Measurements from ENCODE around the gene ZBTB46.
A peak's percentile ranks its signal among the peaks of the same experiment; 100 is the strongest.

ZBTB46 gene

DNA sequence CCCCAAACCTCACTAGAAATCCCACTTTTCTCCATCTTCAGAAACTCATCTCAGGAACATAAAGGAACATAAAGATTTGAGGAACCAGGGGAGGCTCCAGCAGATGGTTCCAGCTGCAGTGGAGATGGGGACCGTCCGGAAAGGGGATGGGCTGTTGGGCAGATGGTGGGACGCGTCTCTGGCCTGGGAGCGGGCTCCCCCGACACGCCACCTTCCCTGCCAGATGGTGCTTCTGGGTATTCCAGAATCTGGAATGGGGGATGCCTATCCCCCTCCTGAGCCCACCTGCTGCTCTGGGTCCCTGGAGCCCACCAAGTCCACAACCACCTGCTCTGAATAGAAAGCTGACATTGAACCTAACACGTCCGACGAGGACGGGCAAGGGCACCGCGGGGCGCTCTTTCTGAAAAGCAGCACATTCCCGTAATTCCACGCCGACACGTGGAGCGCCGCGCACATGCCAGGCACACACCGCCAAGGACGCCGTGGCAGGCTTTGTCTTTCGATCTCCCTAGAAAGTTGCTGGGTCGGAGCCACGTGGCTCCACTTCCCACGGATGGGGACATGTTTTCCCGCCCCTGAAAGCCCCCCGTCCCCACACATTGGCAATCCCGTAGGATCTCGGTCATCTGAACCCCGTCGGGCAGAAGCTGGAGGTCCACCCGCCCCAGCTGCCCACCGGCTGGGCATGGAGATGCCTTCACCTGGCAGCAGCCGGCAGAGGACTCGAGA is 64.2 kb downstream of the ZBTB46 start:
- no peak for DNase-seq (ENCODE audit: low read depth)

DNA sequence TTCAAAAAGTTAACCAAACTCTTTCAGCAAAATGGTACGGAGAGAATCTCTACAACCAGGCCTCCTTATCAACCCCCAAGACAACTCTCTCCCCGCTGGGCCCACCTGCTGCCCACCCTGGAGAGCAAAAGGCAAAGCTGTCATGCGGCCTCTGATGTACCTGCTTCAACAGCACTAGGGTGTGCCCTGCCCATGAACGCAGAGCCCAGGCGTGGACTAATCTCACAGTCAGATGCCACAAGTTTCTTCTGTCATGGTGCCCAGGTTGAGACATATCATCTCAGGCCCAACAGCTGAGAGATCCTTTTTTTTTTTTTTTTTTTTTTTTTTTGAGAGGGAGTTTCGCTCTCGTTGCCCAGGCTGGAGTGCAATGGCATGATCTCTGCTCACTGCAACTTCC is 65.2 kb downstream of the ZBTB46 start:
- DNase-seq (ENCODE audit: low read depth) = no peak

DNA sequence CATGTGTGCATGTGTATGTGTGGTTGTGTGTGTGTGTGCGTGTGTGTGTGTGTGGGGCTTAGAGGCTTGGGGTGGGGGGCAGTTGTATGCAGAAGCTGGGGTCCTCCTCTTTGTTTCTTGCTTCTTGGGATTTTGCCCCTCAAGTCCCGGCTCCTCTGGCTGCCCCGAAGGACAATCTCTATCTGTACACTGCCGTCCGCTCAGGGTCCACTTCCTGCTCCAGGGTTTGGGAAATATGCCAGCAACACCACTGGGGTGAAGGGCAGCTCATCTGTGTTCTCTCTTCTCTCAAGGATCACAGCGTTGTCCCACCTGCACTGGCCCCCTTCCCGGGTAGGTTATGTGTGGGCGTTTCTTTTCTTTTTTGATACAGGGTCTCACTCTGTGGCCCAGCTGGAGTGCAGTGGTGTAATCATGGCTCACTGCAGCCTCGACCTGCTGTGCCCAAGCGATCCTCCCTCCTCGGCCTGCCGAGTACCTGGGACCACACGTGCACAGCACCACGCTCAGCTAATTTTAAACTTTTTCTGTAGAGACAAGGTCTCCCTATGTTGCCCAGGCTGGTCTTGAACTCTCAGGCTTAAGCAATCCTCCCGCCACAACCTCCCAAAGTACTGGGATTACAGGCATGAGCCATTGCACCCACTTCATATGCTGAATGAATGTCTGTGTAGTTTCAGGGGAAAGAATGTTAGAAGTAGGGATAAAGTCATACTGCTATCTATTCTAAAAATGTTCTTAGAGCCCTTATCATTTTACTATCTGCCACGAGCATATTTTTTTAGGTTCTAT is 65.8 kb downstream of the ZBTB46 start:
- DNase-seq (ENCODE audit: low read depth) = no peak

DNA sequence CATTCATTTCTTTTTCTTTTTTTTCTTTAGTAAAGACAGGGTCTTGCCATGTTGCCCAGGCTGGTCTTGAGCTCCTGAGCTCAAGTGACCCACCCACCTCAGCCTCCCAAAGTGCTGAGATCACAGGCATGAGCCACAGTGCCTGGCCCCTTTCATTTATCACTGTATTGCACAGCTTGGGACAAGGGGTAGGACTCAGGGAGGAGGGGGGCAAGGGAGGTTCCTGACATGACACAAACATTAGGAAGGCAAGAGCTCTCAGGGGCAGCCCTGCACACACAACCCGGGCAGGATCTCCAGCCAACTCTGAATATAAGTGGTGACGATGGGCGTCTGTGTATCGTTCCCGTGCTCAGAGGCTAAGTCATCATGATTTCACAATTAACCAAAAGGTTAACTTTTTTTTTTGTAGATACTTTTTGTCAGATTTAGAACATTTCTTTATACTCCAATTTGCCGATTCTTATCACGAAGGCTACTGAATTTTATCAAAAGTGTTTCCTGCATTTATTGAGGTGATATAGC is 71.6 kb downstream of the ZBTB46 start:
- no peak for DNase-seq (ENCODE audit: low read depth)

DNA sequence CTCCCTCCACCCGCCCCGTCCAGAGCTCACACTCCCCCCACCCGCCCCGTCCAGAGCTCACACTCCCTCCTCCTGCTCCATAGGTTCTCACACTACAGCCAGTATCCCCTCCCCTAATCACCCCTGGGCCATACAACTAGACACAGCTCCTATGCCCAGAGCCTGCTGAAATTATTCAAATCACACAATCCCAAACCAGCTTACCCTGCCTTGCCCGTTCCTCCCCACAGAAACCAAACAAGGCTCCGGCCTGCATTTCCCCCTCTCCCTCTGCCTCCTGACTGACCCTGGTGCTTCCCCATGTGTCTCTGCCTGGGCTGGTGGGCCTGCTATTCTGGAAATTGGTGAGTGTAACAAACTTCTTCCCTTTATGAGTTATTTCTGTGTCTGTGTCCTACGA is 72.9 kb downstream of the ZBTB46 start:
- no peak for DNase-seq (ENCODE audit: low read depth)

DNA sequence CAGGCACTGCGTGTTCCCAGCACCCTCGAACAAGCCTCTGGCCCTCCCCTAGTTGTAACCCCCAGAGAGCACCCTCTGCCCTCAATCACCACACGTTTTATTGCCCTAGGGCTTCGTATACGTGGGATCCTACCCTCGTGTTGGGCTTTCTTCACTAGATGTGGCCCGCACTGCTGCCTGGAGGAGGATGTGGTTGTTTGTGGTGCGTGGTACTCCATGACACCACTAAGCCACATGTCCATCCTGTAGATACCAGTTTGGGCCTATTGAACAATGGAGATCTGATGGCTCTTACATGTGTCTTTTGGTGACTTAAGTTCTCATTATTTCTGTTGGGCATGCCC is 74.4 kb downstream of the ZBTB46 start:
- DNase-seq (ENCODE audit: low read depth) = no peak

DNA sequence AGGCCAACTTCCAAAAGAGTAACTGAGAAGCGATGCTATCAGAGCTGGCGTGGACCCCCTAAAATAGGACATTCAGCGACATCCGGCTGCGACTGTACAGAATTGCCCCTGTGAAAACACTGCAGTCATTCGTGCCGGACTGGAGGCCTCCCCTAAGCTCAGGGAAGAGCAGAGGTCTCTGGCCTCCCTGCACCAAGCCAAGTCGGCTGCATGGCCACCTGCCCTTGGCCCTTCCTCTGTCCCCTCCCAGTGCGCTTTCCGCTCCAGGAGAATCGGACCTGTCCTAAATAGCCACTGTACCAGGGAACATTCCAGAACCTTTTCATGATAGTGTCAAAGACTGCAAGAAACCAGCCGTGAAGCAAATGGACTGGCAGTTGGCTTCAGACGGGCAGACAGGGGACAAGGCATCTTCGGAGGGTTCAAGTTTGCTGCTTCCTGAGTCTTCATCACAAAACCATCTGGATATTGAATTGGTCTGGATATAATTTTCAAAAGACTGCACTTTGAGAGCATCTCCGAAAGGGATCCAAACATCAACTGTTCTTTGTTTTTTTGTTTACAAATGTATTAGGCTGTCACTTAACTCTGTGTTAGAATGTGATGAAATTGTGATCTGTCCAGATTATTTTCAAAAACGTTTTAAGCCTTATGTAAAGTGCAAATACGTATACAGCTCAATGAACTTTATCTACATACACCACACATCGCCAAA is 75.0 kb downstream of the ZBTB46 start:
- DNase-seq (ENCODE audit: low read depth) = no peak

DNA sequence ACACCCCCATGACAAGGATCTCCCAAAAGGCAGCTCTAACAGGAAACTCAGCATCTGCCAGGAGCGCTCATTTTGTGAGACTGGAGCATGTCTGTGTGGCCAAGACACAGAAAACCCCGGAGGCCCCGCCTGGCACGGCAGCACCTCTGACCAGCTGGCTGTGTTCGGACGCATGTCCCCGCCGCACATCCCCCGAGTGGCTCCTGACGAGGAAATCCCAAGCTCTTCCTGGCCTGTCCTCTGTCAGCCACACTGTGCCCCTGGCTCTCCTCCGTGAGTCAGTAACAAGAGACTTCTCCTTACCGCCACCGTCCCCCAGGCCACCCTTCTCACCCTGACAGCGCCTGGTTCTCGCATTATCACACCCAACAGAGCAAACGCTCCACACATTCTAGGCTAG is 77.1 kb downstream of the ZBTB46 start:
- no peak for DNase-seq (ENCODE audit: low read depth)

DNA sequence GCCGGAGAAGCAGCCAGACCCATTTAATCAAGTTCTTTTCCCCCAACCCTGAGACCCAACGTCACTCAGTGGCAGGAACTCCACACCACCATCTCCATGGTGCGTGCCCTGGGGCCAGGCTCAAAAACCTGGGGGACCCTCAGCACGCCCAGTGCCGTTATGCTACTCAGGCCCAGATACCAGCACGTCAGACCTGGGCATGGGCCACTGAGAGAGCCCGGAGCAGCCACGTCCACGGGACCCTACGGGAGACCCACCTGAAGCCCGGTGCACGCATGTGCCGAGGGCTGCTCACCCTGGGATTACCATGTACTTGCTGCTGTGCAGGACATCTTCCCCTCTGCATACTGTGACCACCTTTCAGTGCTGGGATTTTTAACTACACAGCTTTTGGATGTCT is 77.7 kb downstream of the ZBTB46 start:
- DNase-seq (ENCODE audit: low read depth) = no peak

DNA sequence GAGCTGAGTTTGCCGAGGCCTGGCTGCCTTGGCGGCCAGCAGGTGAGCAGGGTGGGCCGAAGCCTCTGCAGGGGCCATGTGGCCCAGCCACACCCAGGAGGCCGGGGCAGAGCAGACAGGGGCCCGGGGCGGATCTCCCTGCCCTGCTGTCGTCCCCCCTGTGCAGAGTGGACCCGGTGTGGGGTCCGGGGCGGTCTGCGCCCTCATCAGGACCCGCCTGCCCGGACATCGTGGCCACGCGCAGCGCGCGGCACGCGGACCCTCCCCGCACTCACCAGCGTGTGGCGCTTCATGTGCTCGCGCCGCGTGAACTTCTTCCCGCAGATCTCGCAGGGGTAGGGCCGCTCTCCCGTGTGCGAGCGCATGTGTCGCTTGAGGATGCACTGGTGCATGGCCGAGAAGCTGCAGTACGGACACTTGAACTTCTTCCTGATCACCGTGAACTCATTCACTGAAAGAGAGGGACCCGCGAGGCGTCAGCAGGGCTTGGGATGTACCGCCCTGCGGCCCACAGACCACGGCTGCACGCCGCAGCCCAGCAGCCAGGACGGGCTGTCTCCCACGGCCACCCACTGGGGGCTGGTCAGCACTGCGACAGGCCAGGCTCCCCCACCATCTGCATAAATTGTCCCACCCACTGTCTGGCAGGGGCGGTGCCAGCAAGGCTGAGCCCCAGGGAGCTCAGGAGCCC is 78.5 kb downstream of the ZBTB46 start:
- DNase-seq (ENCODE audit: low read depth) = no peak

DNA sequence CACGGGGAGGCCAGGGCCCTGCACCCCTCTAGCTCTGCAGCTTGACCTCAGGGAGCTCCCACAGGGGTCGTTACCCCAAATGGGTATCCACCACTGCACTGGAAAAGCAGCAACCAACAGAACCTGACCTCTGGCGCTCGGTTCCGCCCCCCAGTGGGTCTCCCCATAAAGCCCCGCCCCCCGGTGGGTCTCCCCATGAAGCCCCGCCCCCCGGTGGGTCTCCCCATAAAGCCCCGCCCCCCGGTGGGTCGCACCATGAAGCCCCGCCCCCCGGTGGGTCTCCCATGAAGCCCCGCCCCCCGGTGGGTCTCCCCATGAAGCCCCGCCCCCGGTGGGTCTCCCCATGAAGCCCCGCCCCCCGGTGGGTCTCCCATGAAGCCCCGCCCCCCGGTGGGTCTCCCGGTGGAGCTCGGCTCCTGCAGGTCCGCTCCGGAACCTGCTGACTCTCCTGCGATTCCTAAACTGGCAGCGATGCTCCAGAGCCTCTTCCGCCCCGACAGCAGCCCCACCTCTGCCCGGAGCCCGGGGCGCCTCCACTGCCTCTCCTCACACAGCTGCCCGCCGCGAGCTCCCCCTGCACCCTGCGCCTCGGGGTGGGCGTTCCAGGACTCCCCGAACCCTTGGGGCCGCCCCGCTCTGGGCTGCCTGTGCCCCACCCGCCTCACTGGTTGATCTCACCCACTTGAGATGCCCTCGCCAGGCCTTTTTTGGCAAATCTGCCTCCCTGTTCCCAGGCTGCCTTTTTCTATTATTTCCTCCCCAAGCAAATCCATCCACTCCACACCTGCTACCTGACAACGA is 79.4 kb downstream of the ZBTB46 start:
- no peak for DNase-seq (ENCODE audit: low read depth)

DNA sequence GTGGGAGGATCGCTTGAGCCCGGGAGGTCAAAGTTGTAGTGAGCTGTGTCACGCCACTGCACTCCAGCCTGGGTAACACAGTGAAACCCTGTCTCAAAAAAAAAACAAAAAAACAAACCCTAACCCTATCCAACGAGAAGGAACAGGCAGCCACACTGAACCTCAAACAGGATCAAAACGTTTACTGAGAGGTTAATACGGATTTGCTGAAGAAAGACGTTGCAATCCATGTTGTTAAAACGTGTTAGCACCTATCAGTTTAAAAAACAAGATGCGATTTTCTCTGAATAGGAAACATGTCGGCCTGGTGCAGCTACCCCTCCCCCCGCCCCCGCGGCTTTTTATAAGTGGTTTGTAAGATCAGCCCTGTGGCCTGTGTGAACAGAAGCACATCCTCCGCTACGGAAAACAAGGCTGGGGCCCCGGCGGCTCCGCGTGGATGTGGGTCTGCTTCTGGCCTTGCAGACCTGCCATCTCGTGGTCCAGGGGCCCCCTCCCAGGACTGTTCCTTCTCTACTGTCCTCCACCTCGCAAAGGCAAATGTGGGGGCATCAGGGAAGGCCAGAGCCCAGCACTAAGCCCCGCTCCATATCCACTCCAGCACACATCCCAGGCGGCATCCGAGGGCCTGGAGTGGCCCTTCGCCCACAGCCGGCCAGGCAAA is 80.1 kb downstream of the ZBTB46 start:
- peak; percentile 29 for DNase-seq (ENCODE audit: low read depth)

DNA sequence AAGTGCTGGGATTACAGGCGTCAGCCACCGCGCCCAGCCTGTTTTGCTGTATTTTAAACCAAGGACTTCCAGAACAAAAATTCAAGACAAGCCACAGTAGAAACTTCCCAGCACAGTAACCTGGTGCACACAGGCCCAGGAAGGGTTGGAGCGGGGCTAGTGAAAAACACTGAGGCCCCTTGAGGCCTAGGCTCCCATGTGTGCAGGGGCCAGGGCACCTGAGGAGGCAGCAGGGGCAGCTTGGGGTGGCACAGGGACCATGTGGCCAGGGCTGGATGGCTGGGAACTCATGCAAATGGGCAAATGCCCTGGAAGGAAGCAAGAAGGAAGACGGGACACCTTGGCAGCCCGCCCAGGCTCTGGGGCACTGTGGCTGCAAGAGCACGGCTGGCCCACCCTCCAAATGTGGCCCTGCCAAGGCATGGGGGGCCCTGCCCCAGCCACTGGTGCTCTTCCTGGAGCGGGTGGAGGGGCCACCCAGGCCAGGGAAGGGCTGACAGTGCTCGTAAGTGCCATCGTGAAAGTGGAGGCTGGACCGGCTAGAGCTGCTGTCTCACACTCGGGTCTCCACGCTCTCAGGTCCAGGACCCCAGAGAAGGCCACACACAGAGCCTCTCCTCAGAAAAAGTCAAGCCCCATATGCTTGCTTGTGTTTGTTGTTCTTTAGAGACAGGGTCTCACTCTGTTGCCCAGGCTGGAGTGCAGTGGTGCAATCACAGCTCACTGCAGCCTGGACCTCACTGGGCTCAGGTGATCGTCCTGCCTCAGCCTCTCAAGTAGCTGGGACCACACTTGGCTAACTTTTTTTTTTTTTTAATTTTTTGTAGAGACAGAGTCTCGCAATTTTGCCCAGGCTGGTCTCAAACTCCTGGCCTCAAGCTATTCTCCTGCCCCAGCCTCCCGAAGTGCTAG is 81.2 kb downstream of the ZBTB46 start:
- no peak for DNase-seq (ENCODE audit: low read depth)

DNA sequence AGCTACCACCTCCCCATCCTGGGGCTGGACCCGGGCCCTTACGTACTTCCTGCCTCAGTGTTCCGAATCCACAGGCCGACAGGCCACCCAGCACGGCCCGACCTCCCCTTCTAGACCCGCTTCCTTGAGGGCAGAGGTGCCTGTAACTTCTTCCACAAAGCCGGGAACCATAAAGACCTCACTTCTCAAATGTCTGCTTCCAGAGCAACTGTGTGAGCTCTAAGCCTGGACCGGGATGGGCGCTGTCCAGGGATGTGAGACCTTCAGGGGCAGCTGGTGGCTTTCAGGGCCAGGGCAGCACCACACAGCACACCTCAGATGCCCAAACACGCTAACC is 82.2 kb downstream of the ZBTB46 start:
- no peak for DNase-seq (ENCODE audit: low read depth)

DNA sequence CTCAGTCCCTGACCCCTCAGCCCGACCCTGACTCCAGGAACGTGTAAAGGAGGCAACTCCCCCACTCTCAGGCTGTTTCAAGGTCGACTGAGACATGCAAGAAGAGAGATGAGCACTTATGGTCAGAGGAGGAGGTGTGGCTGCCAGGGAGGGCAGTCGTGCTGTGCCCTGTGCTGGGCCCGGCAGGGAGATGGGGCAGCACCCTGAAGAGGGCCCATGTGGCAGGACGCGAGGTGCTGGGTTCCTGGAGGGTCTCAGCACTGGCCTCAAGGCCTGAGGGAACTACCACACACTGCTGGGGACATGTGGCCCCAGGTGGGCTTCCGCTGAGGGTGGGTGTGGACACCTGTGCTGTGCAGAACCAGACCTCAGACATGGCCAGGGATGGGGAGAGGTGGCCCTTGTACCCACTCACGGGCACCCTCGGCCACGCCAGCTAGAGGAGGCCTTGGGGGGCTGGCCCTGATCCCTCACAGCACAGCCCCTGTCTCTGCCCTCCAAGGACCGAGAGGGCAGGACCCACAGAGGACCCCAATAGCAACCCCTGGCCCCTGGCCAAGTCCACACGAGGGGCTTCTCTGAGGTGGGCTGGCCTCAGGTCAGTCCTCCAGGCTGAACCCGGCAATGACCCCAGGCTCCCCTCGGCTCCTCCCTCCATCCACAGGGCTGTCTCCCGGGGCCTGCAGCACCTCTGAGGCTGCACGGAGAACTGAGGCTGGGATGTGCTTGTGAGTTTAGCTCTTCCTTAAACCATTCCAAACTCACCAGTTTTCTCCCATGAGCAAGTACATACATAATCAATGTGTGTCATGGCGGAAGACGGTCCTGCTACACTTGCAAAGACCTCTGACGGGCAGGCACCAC is 82.8 kb downstream of the ZBTB46 start:
- DNase-seq (ENCODE audit: low read depth) = no peak

DNA sequence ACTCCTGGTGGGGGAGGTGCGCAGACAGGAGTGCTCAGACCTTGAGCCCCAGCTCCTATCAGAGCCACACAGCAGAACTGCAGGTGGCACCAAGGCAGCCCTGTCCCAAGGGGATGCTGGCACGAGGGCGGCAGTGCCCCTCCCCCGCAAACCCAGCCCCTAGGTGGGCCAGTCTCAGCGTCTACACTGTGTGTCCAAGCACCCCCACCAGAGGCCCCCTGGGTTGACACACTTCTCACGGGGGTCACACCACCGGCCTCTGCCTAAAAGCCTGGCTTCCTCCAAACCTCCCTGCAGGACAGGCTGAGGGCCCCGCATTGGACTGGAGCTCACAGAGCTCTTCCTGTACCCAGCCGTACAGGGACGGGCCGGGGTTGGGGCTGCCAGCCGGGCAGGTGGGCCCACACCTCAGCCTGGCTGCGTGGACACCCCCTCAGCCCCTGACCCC is 83.4 kb downstream of the ZBTB46 start:
- DNase-seq (ENCODE audit: low read depth) = no peak

DNA sequence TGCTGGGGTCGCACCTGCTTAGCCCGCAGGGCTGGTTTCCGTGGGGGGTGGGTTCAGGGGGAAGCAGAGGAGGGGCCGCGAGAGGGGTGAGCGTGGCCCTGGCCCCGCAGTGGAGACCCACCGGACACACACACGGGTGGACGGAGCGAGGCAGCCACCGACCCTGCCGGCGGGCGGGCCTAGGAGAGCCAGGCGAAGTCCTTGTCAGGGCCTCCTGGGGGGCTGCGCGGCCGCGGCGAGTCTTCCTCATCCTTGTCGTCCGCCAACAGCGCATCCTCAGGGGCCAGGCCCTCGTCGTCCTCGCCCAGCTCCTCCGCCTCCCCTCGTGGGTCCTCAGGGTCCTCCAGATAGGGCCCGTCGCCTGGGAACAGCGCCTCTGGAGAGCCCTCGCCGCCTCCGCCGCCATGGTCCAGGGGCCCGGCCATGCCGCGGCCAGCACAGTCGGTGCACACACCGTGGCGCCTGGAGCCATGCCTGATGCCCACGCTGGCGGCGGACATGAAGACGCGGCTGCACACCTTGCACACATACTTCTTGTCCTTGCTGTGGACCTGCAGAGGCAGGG is 84.2 kb downstream of the ZBTB46 start:
- DNase-seq (ENCODE audit: low read depth) = no peak

DNA sequence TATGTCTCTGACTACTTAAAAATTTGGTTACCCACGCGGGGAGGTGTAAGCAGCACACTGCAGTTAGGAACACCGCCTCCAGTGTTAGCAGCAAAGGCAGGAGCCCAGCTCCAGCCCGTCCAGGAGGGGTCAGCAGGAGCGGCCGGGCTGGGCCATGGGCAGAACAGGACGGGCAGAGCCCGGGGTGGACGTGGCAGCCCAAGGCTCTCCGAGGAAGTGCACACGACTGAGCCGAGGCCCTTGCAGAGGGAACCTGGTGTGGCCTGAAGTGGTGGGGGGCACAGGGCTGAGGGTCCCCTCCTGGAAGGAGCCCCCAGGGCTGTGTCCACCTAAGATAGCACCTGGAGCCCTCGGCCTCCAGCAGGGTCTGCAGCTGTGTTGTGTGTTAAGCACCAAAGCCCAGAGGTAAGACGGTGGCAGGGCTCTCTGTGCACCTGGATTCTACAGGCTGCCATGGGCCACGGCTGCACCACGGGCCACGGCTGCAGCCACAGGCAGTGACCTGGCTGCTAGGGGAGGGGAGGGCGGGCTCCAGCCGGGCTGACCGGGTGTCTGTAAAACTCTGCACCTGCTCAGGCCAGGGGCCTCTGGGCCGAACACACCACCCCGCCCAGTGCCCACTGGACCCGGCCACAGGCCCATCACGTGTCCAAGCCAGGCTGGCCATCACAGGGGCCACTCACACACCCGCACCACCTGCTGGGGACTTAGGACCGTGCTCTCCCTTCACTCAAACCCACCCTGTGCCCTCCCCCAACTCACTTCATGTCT is 84.9 kb downstream of the ZBTB46 start:
- no peak for DNase-seq (ENCODE audit: low read depth)
